ENCODE measurements around the gene MCIDAS.
A peak's percentile ranks its signal among the peaks of the same experiment; 100 is the strongest.

Gene MCIDAS

DNA sequence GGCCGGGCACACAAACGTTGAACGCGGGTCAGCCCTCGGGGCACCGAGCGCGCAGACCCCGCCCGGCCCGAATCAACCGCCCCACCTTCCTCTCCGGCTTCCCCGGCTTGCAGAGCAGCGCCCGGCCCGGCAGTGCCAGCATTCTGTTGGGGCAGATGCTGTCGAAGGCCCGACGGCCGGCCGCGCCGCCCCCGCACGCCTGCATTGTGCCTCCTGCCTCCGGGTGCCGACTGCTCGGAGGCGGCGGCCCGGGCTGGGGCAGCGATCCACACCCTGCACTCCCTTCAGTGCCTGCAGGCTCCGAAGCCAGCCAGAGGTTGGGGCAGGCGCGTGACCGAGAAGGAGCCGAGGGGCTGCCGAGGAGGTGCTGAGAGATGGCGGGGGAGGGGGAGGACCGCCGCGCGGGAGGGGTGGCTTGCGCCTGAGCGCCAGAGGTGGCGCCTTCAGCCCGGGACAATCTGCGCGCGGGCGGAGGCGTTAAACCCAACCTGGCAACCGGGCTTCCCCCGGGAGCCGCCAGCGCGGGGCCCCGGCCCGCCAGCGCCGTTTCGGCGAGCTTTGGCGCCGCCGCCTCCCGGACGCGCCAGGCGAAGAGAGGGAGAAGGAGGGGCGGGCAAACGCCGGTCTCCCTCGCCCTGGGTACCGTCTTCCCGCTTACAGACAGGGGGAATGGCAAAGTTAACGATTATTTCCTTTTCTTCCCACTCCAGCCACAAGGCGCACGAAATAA lies at the start of gene MCIDAS:
MCIDAS (minus strand) TSS at position 382 of the 730 bp plus-strand sequence; CDS start at position 205, 177 bp downstream.
- DNase-seq (ENCODE audit: low spot score) = peak; percentile 59

DNA sequence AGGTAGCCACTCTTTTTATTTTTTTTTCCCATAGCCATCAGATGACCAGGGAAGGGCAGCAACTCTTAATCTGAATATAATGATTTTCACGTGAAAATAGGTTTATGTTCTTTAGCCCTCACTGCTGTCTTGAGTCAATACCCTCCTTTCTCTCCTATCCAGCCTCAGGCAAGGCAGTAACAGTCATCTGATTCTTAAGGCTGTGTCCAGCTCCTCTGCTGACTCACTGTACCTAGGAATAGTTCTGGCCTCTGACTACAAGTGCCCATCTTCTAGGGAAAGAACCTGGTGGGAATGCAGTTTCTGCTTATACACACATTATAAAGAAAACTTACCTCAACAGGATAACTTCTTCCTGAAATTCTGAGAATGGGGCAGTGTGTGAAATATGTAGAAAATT lies 49.7 kb upstream of the MCIDAS start:
- no peak for DNase-seq (ENCODE audit: low spot score)

DNA sequence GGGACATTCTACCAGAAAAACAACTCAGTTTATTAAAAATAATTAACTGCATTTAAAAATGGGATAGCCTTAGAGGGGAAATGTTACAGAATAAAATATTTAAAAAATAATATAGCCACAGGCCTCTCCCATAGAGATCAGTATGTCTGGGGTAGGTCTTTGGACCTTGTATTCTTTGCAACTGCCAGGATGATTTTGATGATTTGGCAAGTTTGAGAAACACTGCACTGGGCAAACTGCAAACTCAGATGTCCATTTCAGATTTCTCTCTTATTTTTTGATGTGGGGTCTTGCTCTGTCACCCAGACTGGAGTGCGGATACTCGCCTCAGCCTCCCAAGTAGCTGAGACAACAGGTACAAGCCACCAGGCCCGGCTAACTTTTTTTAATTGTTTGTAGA lies 31.2 kb upstream of the MCIDAS start:
- no peak for DNase-seq (ENCODE audit: low spot score)

DNA sequence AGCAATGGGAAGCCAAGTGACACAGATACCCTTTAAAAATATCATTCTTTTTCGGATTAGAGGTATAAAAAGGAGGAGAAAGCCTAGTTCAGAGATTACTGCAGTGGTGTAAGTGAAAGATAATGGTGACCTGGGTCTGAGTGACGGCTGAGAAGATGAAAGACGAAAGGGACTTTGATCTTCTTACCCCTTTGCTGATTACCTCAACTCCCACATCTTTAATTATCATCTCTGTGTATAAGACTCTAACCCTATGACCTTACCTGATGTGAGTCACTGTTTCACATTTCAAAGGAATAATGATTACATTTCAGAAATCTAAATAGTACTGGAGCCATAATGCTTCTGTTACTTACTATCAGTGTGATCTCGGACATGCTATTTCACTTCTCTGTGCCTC lies 27.7 kb upstream of the MCIDAS start:
- no peak for DNase-seq (ENCODE audit: low spot score)

DNA sequence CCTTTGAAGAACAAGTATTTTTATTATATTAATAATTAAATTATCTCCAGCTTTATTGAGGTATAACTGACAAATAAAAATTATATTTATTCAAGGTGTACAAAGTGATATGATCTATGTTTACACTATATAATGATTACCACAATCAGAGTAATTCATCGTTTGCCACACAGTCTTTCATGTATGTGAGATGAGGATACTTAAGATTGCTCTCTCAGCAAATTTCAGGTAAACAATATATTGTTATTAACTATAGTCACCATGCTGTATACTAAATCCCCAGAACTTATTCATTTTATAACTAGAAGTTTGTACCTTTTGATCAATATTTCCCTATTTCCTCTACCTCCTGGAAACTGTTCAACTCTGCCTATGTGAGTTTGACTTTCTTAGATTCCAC lies 22.9 kb upstream of the MCIDAS start:
- no peak for DNase-seq (ENCODE audit: low spot score)

DNA sequence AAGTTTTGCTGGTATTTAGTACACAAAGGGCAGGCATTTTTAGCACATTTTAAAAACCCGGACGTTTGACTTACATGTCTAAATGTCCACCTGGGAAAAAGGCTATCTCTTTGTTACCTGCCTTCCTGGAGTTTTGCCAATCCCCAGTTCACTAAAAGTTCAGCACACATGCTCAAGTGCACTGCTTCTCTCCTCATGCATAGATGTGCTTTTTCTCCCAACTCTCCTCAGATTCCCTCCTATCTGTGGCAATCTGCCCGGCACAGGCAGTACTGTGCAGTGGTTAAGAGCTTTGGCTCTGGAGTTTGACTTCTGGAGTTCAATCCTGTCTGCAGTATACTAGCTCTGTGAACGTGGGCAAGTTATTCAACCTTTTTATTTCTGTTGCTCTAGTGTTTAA lies 14.6 kb upstream of the MCIDAS start:
- no peak for DNase-seq (ENCODE audit: low spot score)

DNA sequence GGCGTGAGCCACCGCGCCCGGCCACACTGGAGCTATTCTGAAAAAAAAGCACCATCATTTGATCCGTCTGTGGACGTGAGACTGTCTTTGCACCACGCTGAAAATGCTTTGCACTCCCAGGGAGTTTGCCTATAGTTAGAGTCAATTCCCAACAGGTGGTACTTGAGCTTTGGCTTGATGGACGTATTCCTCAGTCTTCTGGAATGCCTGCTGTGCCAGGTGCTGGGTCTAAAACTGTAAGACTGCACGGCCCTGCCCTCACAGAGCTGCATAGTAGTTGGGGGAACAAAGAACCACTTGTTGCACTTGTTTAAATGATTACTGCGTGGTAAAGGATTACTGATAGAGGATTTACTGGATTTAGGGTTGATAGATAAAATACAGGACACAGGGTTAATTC lies 9.7 kb upstream of the MCIDAS start:
- DNase-seq (ENCODE audit: low spot score) = no peak

DNA sequence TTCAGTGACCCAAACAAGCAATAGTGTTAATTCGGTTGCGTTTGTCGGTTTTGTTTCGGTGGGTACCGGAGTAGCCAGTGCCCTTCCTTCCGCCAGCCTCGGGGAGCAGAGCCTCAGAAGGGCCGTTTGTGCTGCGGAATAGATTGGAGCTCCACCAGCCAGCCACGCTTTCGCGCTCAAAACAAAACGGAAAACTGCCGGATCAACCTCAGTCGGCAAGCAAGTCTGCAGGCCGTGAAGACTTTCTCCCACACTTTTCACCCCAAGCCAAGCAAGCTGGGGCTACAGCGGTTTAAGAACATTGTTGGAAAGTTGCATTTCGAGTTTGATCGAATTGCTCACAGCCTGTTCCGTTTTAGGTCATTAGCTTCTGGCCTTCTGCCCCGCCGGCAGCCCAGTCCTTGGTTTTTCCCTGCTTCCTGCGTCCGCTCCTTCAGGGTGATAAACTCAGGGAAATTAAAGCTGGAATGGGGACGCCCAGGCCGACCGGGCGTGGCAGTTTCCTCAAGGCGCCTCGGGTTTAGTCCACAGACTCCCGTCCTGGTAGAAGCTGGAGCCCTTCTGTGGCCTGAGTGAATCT lies 7.1 kb upstream of the MCIDAS start:
- peak; percentile 11 for DNase-seq (ENCODE audit: low spot score)

DNA sequence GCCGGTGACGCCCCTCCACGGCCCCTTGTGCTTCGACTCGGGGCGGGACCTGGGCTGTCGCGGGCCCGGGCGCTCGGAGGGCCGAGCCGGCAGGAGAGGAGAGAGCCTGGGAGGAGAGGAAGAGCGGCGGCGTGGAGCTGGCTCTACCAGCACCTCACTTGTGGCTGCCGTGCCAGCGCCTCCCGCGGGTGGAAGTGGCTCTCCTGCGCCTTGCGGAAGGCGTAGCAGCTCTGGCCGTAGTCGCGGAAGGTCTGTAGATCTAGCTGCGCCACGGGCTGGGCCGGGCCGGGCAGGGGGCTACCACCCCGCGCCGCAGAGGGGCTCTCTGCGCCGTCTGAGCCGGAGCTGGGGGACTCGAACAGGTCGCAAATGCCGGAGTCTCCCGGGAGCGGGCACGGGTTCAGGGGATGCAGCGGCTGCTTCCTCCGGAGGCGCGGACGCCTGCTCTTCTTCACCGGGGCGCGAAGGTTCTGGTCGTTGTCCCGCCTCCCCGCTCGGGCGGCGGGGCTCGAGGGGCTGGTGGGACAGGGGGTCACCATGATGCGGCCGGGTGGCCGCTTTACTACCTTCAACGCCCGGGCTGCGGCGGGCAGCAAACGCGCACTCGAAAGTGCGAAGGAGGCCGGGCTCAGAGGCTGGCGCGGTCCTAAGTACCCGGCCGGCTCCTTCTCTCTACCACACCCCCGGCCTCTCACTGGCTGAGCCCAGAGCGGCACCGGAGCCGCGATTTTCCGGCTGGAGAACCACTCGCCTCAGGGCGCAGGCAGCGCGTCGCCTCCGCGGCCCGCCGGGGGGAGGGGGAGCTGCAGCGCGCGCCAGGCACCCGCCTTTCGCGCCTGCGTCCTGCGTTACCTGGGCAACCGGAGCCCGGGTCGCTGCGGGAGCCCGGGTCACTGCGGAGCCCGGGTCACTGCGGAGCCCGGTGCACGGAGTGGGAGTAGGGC lies 6.1 kb upstream of the MCIDAS start, which contains the start of gene CCNO:
CCNO (minus strand) TSS at position 624 of the 944 bp plus-strand sequence; CDS start at position 539, 85 bp downstream.
- DNase-seq (ENCODE audit: low spot score) = peak; percentile 53

DNA sequence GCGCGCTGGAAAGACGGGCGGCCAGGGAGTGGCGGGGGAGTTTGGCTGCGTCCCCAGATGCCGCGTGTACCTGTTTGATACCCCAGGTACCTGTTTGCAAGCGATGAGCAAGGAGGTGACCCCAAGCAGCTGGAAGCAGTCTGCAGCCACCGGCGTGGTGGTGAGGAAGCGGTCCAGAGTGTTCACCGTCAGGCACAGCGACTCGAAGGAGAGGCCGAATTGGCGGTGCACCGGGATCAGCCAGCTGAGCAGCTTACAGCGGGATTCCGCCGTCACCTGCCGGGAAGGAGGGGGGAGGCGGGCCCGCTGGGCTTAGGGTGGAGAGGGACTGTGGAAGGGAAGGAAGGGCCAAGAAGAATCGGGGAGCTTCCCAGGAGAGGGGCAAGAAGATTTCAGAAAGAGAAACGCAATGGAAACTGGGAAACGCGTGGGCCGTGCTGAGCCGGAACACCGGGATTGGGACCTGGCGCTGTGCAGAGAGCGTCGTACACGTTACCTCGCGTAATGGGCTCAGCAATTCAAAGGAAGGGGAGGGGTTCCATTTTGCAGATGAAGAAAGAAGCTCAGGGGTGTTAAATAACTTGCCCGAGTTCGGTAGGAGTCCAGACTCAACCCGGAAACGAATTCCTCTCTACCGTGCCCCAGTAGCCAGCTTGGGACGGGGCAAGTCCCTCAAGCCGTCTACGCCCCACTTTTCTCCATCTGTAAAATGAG lies 5.3 kb upstream of the MCIDAS start:
- no peak for DNase-seq (ENCODE audit: low spot score)

DNA sequence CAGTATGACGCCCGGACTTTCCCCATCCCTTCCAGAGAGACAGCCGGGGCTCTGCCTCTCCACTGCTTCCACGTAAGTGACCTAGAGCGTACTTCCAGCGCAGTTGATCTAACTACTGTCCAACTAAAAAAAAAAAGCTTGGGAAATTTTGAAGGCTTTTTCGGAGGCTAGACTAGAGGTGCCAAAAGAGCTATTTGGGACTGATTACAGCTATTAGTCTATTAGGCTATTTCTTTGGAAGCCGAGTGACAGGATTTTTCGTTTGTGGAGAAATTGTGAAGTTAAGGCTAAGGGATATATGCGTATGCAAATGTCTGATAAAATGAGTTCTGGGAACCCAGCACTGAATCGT lies 4.8 kb upstream of the MCIDAS start:
- no peak for DNase-seq (ENCODE audit: low spot score)

DNA sequence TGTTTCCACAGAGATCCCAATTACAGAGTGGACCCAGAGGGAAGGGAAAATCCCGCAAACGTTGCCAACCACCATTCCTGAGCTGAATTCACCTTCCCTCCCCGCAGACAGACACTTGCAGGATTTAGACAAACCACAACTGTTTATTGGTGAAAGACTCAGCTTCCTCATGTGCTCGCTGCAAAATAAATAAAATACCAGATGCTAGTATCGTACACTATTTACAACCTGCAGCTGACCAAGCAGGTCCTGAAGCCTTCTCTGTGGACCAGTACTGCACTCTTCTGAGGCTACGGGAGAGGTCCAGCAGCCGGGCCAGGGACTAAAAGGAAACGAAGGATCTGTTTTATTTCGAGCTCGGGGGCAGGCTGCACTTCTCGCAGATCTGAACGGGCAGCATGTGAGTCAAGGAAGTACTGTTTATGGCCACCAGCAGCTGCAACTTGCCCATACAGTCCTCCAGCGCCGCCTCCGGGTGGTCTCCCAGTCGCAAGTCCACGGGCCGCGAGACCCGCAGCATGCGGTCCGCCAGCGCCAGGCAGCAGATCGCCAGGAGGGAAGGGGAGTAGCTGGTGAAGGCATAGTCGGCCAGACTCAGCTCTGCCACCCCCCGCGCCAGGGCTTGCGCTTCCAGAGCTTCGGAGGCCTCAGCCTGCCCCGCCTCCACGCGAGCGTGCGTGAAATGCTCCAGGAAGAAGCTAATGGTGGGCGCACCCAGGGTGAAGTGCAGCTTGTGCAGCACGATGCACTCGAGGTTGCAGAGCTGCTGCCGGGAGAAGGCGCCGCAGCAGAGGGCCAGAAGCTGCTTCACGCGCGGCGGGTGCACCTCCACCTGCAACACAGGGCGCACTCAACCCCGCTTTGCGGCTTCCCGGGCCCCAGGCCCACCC lies 4.2 kb upstream of the MCIDAS start:
- no peak for DNase-seq (ENCODE audit: low spot score)

DNA sequence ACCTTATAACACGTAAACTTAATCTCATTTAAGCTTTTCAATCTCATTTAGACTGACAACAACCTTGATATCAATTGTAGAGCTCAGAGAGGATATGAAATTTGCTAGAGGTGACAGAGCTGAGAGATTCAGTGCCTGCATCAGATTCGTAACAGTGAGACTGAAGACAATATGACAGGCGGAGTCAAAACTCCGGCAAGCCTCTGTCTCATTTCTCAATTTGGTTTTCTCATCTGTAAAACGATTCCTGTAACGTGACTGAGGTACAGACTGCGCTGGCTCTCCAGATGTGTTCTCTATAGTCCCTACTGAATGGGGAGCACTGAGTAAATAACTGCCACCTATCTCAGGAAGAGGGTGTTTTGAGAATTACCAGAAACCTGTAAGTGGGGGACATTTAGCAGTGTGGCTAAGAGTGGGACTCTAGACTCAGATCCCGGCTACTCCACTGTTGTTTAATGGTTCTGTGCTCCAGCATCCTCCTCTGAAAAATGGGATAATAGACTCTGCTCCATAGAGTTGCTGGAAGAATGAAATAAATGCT lies 3.0 kb upstream of the MCIDAS start:
- DNase-seq (ENCODE audit: low spot score) = peak; percentile 3

DNA sequence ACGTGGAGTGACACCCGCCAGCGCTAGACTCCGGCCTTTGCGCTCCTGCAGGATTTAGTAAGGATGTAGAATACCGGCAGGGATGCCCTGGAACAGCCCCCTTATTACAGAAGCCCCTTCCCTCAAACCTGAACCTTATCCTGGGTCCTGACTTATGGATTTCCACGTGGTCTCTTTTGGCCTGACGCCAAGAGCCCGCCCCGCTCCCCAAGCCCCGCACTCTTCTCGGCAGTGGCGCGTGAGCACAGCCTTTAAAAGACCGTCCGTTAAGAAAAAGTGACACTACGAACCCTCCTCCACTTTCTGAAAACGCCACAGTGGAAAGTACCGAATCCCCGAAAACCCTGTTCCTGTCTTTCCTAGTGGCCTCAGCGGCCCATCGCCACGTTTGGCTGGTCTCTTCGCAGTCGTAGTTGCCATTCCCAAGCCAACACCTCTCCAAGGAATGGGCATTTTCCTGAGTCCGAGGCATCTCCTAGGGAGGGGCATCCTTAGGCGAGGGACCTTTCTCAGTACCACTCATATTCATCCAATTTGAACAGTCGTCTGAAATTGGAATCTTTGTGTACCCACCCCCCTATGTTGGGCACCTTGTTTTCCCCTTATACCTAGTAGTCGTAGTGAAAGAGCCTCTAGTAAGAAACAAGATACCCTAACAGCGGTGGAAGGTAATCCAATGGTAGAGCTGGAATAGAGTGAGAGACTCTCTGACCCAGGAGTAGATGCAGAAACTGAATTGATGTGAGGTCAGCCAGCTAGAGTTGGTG lies 732 bp upstream of the MCIDAS start:
- DNase-seq (ENCODE audit: low spot score) = no peak

DNA sequence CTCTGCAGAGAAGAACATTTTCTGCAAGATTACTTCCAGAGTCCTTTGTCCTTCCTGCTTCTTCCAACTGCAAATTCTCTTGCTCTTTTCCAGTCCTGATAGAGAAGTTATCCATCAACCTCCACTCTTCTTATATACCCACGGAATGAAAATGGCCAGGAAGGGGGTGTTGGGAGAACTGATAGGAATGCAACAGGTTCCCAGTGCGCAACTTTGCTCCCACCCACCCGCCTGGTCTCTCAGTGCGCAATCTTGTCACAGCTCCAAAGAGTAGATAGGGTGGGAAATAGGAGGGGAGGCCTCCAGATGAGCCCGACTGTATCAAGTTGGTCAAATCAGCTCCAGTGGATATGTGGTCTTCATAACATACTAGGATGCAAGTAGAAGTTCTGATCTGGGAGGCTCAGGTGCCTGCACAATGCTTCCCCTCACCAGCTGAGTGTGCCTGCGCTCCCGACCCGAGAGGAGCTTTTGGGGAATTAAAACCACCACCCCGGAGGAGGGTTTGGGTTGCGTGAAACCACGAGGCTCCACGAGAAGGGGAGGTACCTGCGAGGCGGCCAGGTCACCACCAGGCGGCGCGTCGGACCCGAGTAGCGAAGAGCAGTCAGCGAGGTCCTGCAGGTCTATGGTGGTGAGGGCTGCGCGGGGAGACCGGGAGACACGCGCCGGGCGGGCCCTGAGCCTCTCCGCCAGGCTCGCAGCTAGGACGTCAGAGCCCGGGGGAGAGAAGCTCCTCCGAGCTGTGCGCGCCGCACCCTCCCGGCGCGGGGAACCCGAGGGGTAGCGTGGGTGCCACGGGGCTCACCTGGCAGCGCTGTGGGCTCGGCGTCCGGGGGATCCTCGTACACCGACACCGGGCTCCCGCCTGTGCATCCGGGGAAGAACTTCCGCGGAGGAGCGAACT lies 835 bp downstream of the MCIDAS start:
- peak; percentile 78 for DNase-seq (ENCODE audit: low spot score)

DNA sequence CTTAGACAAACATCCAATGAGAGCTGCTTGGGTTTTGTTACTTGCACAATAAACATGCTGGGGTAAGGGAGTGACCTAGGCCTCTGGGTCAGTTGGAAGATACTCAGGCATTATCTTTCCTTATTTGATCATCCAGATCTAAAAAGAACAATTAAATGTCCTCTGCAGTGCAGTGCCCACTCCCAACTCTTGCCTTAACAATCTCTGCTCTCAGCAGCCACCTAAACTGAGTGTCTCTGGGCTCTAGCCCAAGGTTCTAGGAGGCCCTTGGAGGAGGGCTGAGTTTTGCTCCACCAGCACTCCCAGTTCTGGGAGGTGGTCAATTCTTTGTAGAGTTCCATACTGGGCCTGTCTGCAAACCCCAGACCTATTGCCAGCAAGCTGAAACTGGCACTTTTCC lies 1.8 kb downstream of the MCIDAS start:
- DNase-seq (ENCODE audit: low spot score) = no peak

DNA sequence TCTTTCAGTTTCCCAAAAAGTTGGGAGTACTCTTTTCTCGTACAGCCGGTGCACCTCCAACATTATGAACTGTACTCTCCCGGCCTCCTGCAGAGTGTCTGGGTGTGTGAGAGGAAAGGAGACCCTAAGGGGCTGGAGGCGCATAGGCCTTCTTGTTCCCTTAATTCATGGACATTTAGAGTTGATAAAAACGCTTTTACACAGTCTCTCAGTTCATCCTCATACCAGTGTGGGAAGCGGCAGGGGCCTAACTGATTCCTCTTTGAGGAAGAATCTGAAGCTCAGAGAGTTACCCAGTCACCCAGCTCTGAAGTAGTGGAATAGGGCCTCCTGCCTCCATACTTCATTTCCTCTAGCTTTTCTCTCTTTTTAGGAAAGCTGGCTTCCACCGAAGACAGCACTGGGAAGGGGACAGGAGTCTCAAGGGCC lies 3.3 kb downstream of the MCIDAS start:
- DNase-seq (ENCODE audit: low spot score) = no peak

DNA sequence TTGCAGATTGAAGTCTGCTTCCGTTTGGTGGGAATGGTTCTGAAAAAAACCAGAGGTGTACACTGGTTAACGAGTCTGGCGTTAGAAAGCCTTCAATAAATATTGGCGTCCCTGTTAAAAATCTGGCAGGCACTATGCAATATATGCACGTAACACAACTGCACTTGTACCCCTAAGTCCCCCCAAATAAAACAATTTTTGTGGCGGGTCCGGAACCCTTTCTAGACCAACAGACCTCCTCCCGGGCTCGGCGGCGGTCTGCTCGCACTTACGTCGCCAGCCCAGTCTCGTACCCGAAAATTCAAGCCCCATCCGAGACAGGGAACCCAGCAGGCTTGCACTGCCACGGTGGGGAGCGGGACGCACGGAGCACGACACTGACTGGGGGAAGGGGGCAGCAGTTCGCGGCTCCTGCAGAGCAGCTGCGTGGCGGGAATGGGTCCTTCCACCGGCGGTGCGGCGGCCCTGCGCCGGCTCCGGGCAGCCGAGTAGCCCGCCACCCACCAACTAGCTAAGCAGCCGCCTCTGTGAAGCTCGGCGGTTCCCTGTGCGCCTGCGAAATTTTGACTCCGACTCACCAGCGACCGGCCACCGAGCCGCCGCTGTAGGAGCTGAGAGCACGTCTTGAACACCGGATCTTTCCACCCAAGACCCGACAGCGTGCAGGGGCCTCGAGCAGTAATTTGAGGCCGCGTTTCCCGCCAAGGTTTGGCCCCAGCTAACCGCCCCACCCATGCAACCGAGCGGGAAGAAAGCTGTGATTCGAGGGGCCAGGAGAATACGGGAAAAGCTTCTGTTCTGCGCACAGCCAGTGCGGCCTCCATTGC lies 3.9 kb downstream of the MCIDAS start:
- DNase-seq (ENCODE audit: low spot score) = no peak
